HS-27A (cell line): ENCODE data around the gene CAMSAP1.

Source experiments
- DNase-seq: peaks from one replicate; pipeline ENCODE4 v3.0.0-alpha.2; 2012; ENCODE audit warnings: low read depth, missing footprints

CAMSAP1 gene

GRCh38 chr9:135791431-135792267 lies 115.7 kb downstream of the CAMSAP1 start:
- no peak for DNase-seq

GRCh38 chr9:135790850-135791249 lies 116.5 kb downstream of the CAMSAP1 start:
- no peak for DNase-seq

- no peak for DNase-seq
These were observed 117.0 kb downstream of the CAMSAP1 start for GRCh38 chr9:135790356-135790755.

GRCh38 chr9:135789838-135790291 lies 117.5 kb downstream of the CAMSAP1 start:
- no peak for DNase-seq

- DNase-seq, result no peak
These were observed 118.6 kb downstream of the CAMSAP1 start for GRCh38 chr9:135788576-135789300.

GRCh38 chr9:135787776-135788575 lies 119.4 kb downstream of the CAMSAP1 start:
- no peak for DNase-seq

- DNase-seq, result no peak
These were observed 120.0 kb downstream of the CAMSAP1 start for GRCh38 chr9:135787317-135787716.

- DNase-seq, result no peak
These were observed 121.1 kb downstream of the CAMSAP1 start for GRCh38 chr9:135786146-135786690.

- DNase-seq, result no peak
These were observed 122.3 kb downstream of the CAMSAP1 start for GRCh38 chr9:135785013-135785575.

- no peak for DNase-seq
These were observed 123.7 kb downstream of the CAMSAP1 start for GRCh38 chr9:135783540-135784245.

- DNase-seq, result no peak
These were observed 124.4 kb downstream of the CAMSAP1 start for GRCh38 chr9:135782946-135783345.

GRCh38 chr9:135780626-135781025 lies 126.7 kb downstream of the CAMSAP1 start:
- no peak for DNase-seq

GRCh38 chr9:135780086-135780485 lies 127.3 kb downstream of the CAMSAP1 start:
- DNase-seq, result no peak

GRCh38 chr9:135779571-135779970 lies 127.8 kb downstream of the CAMSAP1 start:
- DNase-seq, result no peak

- no peak for DNase-seq
These were observed 128.9 kb downstream of the CAMSAP1 start for GRCh38 chr9:135778421-135778820.

- DNase-seq, result no peak
These were observed 129.6 kb downstream of the CAMSAP1 start for GRCh38 chr9:135777623-135778177.

- no peak for DNase-seq
These were observed 130.3 kb downstream of the CAMSAP1 start for GRCh38 chr9:135776893-135777622.

- DNase-seq, result no peak
These were observed 131.4 kb downstream of the CAMSAP1 start for GRCh38 chr9:135775911-135776310.

- DNase-seq, result no peak
These were observed 132.4 kb downstream of the CAMSAP1 start for GRCh38 chr9:135774794-135775525.
